Glutamatergic neuron (in vitro differentiated cells): ENCODE measurements around the gene SGCE. TPM values are rescaled to one million over a fixed set of nuclear protein-coding genes. Genes with fewer than 3 reads are reported as not detected.

Source experiments
- DNase-seq: peaks from one replicate; pipeline ENCODE4 v3.0.0; 2022
- H3K27ac Mint-ChIP-seq: one replicate; pipeline ENCODE4 v1.8.0; 2020; ENCODE audit warnings: mild to moderate bottlenecking, mixed read lengths, inconsistent platforms; ENCODE audit not compliant: unreplicated experiment
- H3K27me3 Mint-ChIP-seq: one replicate; pipeline ENCODE4 v1.8.0; 2020; ENCODE audit warnings: mild to moderate bottlenecking, moderate library complexity, mixed read lengths, inconsistent platforms; ENCODE audit not compliant: unreplicated experiment
- H3K36me3 Mint-ChIP-seq: one replicate; pipeline ENCODE4 v1.8.0; 2020; ENCODE audit warnings: mild to moderate bottlenecking, mixed read lengths, inconsistent platforms; ENCODE audit not compliant: unreplicated experiment
- H3K4me1 Mint-ChIP-seq: one replicate; pipeline ENCODE4 v1.8.0; 2020; ENCODE audit warnings: mild to moderate bottlenecking, low read depth, mixed read lengths, inconsistent platforms; ENCODE audit not compliant: unreplicated experiment
- H3K4me3 Mint-ChIP-seq: one replicate; pipeline ENCODE4 v1.8.0; 2020; ENCODE audit warnings: mild to moderate bottlenecking, mixed read lengths, inconsistent platforms; ENCODE audit not compliant: unreplicated experiment
- H3K9me3 Mint-ChIP-seq: one replicate; pipeline ENCODE4 v1.8.0; 2020; ENCODE audit warnings: mild to moderate bottlenecking, moderate library complexity, mixed read lengths, inconsistent platforms; ENCODE audit not compliant: unreplicated experiment
- total RNA-seq: library from RNA; stranded (reverse); fragmentation: NEBNext Ultra II Directional; extraction: Animal tissue kit (Norgen Biotek cat#: 25700); gene quantifications from one replicate; pipeline ENCODE4 v1.2.1, GENCODE V29; 2021; ENCODE audit not compliant: unreplicated experiment
- TF ChIP-seq, protein P1 (sequence below): fragments of 200-600 bp; sonication (generic); IDR thresholded peaks from one replicate; pipeline ENCODE4 v1.5.0; 2021; ENCODE audit not compliant: partially characterized antibody, unreplicated experiment

SGCE gene
- total RNA-seq, 1 donor from 2014 or later = 64.4 TPM

DNA sequence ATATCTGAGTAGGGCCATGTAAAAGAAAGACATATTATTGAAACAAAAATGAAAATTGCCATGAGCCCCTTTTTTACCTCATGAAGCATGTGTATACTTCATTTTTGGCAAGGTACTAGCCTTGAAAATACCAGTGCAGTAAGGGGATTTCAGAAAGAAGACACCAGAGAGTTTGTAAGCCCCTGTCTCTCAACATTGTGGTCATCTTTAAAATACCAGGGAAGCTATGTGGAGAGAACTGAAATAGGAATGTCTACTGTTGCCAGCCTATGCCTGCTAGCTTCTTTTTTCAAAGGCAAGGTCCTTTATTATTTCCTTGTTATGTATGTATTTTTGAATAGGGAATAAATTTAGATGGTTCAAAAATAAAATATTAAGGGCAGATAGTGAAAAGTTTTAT lies 88.5 kb downstream of the SGCE start:
- Mint-ChIP-seq H3K36me3 (no peaks in the 10 kb centered on the region), H3K27me3 (no peaks in the 10 kb centered on the region), H3K9me3 (no peaks in the 10 kb centered on the region), H3K27ac (no peak overlapping the region), H3K4me1 (peaks cover 3% of the 10 kb centered on the region), H3K4me3 (no peak overlapping the region)
- TF ChIP-seq, protein P1, sequence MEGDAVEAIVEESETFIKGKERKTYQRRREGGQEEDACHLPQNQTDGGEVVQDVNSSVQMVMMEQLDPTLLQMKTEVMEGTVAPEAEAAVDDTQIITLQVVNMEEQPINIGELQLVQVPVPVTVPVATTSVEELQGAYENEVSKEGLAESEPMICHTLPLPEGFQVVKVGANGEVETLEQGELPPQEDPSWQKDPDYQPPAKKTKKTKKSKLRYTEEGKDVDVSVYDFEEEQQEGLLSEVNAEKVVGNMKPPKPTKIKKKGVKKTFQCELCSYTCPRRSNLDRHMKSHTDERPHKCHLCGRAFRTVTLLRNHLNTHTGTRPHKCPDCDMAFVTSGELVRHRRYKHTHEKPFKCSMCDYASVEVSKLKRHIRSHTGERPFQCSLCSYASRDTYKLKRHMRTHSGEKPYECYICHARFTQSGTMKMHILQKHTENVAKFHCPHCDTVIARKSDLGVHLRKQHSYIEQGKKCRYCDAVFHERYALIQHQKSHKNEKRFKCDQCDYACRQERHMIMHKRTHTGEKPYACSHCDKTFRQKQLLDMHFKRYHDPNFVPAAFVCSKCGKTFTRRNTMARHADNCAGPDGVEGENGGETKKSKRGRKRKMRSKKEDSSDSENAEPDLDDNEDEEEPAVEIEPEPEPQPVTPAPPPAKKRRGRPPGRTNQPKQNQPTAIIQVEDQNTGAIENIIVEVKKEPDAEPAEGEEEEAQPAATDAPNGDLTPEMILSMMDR = no peak
- DNase-seq = no peak

DNA sequence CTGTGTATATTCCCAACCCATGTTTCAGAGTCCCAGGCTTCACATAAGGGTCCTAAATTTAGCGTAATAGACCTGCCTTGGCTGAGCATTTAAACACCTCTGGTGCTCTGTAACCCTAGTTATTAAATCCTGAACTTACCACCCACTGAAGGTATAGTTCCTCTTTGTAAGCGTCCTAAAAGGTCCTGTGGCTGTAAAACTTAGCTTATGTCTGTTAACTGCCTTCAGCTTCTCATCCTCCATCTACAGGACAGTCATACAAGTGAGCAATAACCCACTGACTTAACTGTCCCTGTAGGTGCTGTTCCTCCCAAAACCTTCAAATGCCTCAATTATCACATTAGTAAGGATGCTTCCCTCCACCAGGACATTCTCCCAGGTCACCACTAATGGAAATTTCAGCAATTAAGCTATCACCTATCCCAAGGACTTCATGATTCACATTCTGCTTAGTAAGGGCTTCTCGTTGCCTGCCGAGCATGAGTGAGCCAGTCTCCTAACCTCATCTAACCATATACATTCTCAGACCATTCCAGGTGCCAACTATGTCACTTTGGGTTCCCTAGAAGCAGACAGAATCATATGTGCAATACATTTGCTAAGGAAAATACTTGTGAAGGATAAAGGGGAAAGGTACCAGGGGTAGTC lies 90.6 kb downstream of the SGCE start:
- Mint-ChIP-seq H3K4me1 (peaks cover 3% of the 10 kb centered on the region), H3K9me3 (no peaks in the 10 kb centered on the region), H3K36me3 (no peaks in the 10 kb centered on the region), H3K27ac (no peak overlapping the region), H3K27me3 (no peaks in the 10 kb centered on the region), H3K4me3 (no peak overlapping the region)
- no peak for DNase-seq
- TF ChIP-seq, protein P1 = no peak

DNA sequence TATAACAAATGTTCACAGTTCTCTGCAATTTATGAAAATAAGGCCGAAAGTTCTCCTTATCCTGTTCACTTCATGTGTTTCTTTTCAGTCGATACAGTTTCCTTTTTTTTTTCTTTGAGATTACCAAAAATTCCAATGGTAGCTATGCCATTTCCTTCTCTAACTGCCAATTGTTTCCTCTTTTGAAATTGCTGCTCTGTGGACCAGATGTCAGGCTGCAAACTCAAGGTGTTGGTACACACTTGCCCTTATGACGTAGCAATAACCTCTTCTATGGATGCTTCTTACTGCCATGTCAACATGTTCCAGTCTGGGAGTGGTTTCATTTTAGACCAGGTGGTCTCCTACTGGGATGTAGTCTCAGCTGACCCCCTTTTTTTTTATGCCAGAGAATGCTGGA lies 93.4 kb downstream of the SGCE start:
- no peaks in the 10 kb centered on the region for H3K9me3 Mint-ChIP-seq

DNA sequence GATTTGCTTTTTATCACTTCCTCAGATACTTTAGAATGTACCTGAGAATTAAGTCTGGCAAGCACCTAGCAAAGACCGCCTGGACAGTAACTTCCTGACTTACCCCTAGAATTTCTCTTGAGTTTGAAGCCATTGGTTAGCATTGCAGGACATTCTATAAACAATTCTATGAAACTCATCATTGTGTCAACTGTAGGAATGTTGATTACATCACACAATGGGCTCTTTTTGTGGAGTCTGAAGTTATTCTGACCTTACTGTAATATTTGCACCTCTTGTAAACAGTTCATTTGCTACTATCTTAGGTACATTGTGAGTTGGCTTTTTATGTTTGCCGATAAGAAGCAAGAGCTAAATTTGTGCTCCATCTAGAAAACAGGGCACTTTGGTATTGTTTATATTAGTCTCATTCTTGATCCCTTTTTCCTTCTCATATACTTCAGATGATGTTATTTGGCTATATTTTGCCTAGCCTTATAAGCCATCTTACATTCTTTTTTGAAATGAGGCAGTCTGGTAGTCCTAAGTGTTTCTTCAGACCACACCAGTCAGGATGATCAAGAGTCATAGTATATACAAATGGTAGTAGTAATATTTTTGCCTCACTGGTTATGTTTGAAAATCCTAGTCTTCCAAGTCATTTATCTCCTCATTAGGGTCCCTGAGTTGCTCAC lies 94.0 kb downstream of the SGCE start:
- H3K4me3 Mint-ChIP-seq = no peak overlapping the region
- no peak overlapping the region for H3K27ac Mint-ChIP-seq
- TF ChIP-seq, protein P1 = no peak
- no peak for DNase-seq
- H3K36me3 Mint-ChIP-seq = no peaks in the 10 kb centered on the region
- H3K27me3 Mint-ChIP-seq = no peaks in the 10 kb centered on the region
- no peaks in the 10 kb centered on the region for H3K9me3 Mint-ChIP-seq
- H3K4me1 Mint-ChIP-seq = peaks cover 3% of the 10 kb centered on the region

More for the DNA sequence above, 93.4 kb downstream of the SGCE start:
- H3K27me3 Mint-ChIP-seq = no peaks in the 10 kb centered on the region
- TF ChIP-seq, protein P1 = no peak
- no peaks in the 10 kb centered on the region for H3K36me3 Mint-ChIP-seq
- H3K4me3 Mint-ChIP-seq = no peak overlapping the region
- H3K27ac Mint-ChIP-seq = no peak overlapping the region
- H3K4me1 Mint-ChIP-seq = peaks cover 3% of the 10 kb centered on the region
- DNase-seq = no peak

DNA sequence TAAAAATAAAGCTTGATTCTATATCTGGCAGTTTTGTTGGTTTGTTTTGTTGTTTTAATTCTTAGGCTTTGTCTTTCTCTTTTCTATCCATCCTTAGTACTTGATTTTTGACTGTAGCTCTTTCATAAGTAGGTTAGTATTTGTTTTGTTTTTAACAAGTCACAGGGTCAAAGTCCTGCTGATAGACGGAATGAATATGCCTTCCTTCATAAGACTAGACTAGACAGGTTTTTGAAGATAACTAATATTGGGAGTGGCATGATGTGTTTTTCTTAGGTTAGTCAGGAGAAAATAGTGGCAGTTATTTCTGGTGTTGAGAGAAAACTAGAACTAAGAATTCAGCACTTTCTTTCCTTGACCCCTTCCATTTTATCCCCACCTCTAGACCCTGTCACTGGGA lies 96.0 kb downstream of the SGCE start:
- Mint-ChIP-seq H3K36me3 (no peaks in the 10 kb centered on the region), H3K4me3 (no peak overlapping the region), H3K9me3 (no peaks in the 10 kb centered on the region), H3K27ac (no peak overlapping the region), H3K4me1 (peaks cover 3% of the 10 kb centered on the region), H3K27me3 (no peaks in the 10 kb centered on the region)
- no peak for DNase-seq
- TF ChIP-seq, protein P1 = no peak
